Erythroblast (primary cell): ENCODE measurements around the gene TJP1.

Experiments
- GATA1 ChIP-seq: IDR thresholded peaks from 2 replicates; pipeline ENCODE4 v1.6.1; 2011; ENCODE audit warnings: low read depth, mild to moderate bottlenecking, control low read depth, low read length, moderate library complexity
- POLR2A ChIP-seq: IDR thresholded peaks from 2 replicates; pipeline ENCODE4 v1.6.1; 2011; ENCODE audit warnings: mild to moderate bottlenecking, low read length

- TF ChIP-seq POLR2A, result no peak
- TF ChIP-seq GATA1, result no peak
Measured at GRCh38 chr15:29675791-29676301, 146.4 kb downstream of the TJP1 start.
